Endodermal cell (in vitro differentiated cells): Measurements from ENCODE around the gene TEKT4. TPM values are rescaled to one million over a fixed set of nuclear protein-coding genes. Genes with fewer than 3 reads are reported as not detected.
A peak's percentile ranks its signal among the peaks of the same experiment; 100 is the strongest.

Experiments
- DNase-seq: peaks from one replicate; pipeline ENCODE4 v3.0.0-alpha.2; 2017
- H3K27ac ChIP-seq: 2 replicates; pipeline ENCODE4 v1.5.1; 2013; ENCODE audit warnings: mild to moderate bottlenecking, low read depth, low read length, moderate library complexity
- H3K27me3 ChIP-seq: 2 replicates; pipeline ENCODE4 v1.6.1; 2013; ENCODE audit warnings: mild to moderate bottlenecking, low read length, moderate library complexity; ENCODE audit not compliant: insufficient read depth, control insufficient read depth, poor library complexity, severe bottlenecking
- H3K36me3 ChIP-seq: 2 replicates; pipeline ENCODE4 v1.7.0; 2013; ENCODE audit warnings: mild to moderate bottlenecking, low read length, moderate library complexity; ENCODE audit not compliant: control insufficient read depth, insufficient read depth
- H3K4me1 ChIP-seq: one replicate; pipeline ENCODE4 v1.7.0; 2013; ENCODE audit warnings: low read length; ENCODE audit not compliant: control insufficient read depth, insufficient read depth
- H3K4me3 ChIP-seq: 2 replicates; pipeline ENCODE4 v1.5.1; 2013; ENCODE audit warnings: mild to moderate bottlenecking, low read length, moderate library complexity
- H3K9ac ChIP-seq: 2 replicates; pipeline ENCODE4 v1.6.1; 2013; ENCODE audit warnings: mild to moderate bottlenecking, low read length, moderate library complexity; ENCODE audit not compliant: poor library complexity, severe bottlenecking; ENCODE audit errors: extremely low read depth
- H3K9me3 ChIP-seq: 2 replicates; pipeline ENCODE4 v1.6.1; 2013; ENCODE audit warnings: mild to moderate bottlenecking, low read length, moderate library complexity; ENCODE audit not compliant: control insufficient read depth
- H3K27ac Mint-ChIP-seq: 2 replicates; pipeline ENCODE4 v1.8.0; 2020; ENCODE audit warnings: mixed read lengths
- H3K27me3 Mint-ChIP-seq: 2 replicates; pipeline ENCODE4 v1.8.0; 2021; ENCODE audit warnings: mild to moderate bottlenecking, mixed read lengths; ENCODE audit not compliant: insufficient read depth
- H3K36me3 Mint-ChIP-seq: 2 replicates; pipeline ENCODE4 v1.8.0; 2020; ENCODE audit warnings: low read depth, mixed read lengths
- H3K4me1 Mint-ChIP-seq: 2 replicates; pipeline ENCODE4 v1.8.0; 2020; ENCODE audit warnings: mixed read lengths
- H3K4me3 Mint-ChIP-seq: 2 replicates; pipeline ENCODE4 v1.8.0; 2020; ENCODE audit warnings: mild to moderate bottlenecking, moderate library complexity, mixed read lengths
- H3K9me3 Mint-ChIP-seq: 2 replicates; pipeline ENCODE4 v1.8.0; 2020; ENCODE audit warnings: mild to moderate bottlenecking, mixed read lengths
- WGBS, 2 experiments: methylation state at CpG; one replicate each; pipeline versions ENCODE4 v1.1.5 to v1.1.7; 2013; ENCODE audit warnings: missing lambda C conversion rate in 2 of 2, mixed read lengths in 1 of 2; ENCODE audit not compliant: insufficient coverage in 1 of 2, insufficient read length in 1 of 2; 5-methylcytosine and 5-hydroxymethylcytosine counted together
- total RNA-seq, 2 donors: library from RNA; stranded (reverse); fragmentation: NEBNext Ultra II Directional in 1 of 2; extraction: Animal tissue kit (Norgen Biotek cat#: 25700) in 1 of 2; gene quantifications; 2 replicates in 1 of 2; 3 replicates in 1 of 2; pipeline ENCODE4 v1.2.1, GENCODE V29; 2021
- TF ChIP-seq, protein P1 (sequence below): fragments of 200-600 bp; sonication (generic); conservative IDR thresholded peaks from 2 replicates; pipeline ENCODE4 v1.5.0; 2021; ENCODE audit warnings: antibody characterized with exemption, mild to moderate bottlenecking

TEKT4 gene
- total RNA-seq, 2 donors from 2014 or later: not detected

DNA sequence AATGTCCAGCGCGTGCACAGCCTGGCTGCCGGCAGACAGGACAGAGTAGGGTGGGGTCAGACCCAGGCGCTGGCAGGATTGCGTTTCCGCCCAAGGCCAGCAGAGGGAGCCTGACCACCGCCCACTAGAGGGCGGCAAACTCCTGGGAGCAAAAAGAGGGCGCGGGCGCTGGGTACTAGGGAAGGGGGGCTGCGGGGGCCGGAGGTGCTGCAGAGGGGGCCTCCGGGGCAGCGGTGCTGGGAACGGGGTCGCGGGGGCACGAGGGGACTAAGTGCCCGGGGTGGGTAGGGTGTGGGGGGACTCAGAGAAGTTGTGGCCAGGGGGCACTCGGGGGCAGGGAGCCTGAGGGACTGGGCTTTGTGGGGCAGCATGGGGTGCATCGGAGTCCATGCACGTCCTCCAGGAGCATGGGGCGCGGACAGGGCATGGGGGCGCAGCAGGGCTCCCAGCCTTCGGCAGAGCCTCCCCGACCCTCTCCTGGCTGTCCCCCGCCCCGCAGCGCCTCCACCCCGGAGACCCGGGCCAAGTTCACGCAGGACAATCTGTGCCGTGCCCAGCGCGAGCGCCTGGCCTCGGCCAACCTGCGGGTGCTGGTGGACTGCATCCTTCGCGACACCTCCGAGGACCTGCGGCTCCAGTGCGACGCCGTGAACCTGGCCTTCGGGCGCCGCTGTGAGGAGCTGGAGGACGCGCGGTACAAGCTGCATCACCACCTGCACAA is 3.2 kb downstream of the TEKT4 start:
- peaks cover 8% of the 10 kb centered on the region for H3K9me3 Mint-ChIP-seq
- DNase-seq: peak; percentile 89
- Histone ChIP-seq H3K27ac (no peak overlapping the region), H3K9me3 (no peaks in the 10 kb centered on the region), H3K27me3 (peaks cover 22% of the 10 kb centered on the region), H3K9ac (no peak overlapping the region), H3K36me3 (no peaks in the 10 kb centered on the region), H3K4me3 (no peak overlapping the region), H3K4me1 (no peaks in the 10 kb centered on the region)
- TF ChIP-seq, protein P1, sequence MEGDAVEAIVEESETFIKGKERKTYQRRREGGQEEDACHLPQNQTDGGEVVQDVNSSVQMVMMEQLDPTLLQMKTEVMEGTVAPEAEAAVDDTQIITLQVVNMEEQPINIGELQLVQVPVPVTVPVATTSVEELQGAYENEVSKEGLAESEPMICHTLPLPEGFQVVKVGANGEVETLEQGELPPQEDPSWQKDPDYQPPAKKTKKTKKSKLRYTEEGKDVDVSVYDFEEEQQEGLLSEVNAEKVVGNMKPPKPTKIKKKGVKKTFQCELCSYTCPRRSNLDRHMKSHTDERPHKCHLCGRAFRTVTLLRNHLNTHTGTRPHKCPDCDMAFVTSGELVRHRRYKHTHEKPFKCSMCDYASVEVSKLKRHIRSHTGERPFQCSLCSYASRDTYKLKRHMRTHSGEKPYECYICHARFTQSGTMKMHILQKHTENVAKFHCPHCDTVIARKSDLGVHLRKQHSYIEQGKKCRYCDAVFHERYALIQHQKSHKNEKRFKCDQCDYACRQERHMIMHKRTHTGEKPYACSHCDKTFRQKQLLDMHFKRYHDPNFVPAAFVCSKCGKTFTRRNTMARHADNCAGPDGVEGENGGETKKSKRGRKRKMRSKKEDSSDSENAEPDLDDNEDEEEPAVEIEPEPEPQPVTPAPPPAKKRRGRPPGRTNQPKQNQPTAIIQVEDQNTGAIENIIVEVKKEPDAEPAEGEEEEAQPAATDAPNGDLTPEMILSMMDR: peak; percentile 88
- no peaks in the 10 kb centered on the region for H3K4me1 Mint-ChIP-seq
- H3K36me3 Mint-ChIP-seq: no peaks in the 10 kb centered on the region
- no peak overlapping the region for H3K27ac Mint-ChIP-seq
- H3K27me3 Mint-ChIP-seq: peaks cover 33% of the 10 kb centered on the region
- 69 to 93% methylated on average over 20 to 53 of the region's 53 CpGs for WGBS, 2 experiments
- H3K4me3 Mint-ChIP-seq: peak overlapping the region; percentile 29

DNA sequence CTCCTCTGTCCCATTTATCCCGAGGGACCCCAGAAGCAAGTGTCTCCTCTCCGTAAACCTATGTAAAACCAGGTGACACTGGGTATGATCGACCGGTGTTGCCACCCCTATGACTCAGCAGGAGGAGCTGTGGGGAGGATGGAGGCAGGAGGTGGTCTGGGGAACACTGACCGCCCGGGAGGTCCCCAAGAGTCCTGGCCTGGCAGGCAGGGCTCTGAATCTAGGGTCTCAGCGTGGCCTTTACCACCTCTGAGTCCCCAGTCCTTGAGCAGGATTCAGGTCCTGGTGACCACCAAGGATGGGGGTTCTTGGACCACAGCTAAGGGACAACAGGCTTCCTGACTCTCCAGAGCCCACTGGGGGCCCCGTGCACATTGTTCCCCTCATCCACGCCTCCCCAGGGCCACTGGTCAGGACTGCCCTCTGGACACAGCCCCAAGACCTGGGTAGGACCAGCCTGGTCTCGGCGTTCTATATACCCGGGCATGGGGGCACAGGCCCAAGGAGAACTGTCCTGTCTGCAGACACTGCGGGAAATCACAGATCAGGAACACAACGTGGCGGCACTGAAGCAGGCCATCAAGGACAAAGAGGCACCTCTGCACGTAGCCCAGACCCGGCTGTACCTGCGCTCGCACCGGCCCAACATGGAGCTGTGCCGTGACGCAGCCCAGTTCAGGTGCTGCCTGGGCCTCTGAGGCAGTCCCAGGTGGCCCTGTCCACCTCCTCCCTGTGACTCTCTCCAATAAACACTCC is 4.0 kb downstream of the TEKT4 start:
- H3K9me3 ChIP-seq: no peaks in the 10 kb centered on the region
- Mint-ChIP-seq H3K4me1 (no peaks in the 10 kb centered on the region), H3K27ac (no peak overlapping the region), H3K36me3 (no peaks in the 10 kb centered on the region), H3K9me3 (peaks cover 8% of the 10 kb centered on the region), H3K4me3 (no peak overlapping the region), H3K27me3 (peaks cover 33% of the 10 kb centered on the region)
- H3K4me1 ChIP-seq: no peaks in the 10 kb centered on the region
- H3K27me3 ChIP-seq: peaks cover 22% of the 10 kb centered on the region
- no peak overlapping the region for H3K27ac ChIP-seq
- DNase-seq: no peak
- H3K36me3 ChIP-seq: no peaks in the 10 kb centered on the region
- 92% methylated on average over 16 to 22 of the region's 22 CpGs for WGBS, 2 experiments
- no peak overlapping the region for H3K9ac ChIP-seq
- no peak overlapping the region for H3K4me3 ChIP-seq
- TF ChIP-seq, protein P1: no peak

- WGBS, 2 experiments: 74 to 78% methylated on average over 8 to 17 of the region's 17 CpGs
- TF ChIP-seq, protein P1: no peak
- no peaks in the 10 kb centered on the region for H3K36me3 Mint-ChIP-seq
- DNase-seq: no peak
- no peaks in the 10 kb centered on the region for H3K9me3 ChIP-seq
- H3K4me1 Mint-ChIP-seq: no peaks in the 10 kb centered on the region
- H3K4me3 ChIP-seq: no peak overlapping the region
- H3K4me1 ChIP-seq: no peaks in the 10 kb centered on the region
- peaks cover 17% of the 10 kb centered on the region for H3K27me3 ChIP-seq
- H3K27ac ChIP-seq: no peak overlapping the region
- H3K36me3 ChIP-seq: no peaks in the 10 kb centered on the region
- H3K27ac Mint-ChIP-seq: no peak overlapping the region
- no peak overlapping the region for H3K4me3 Mint-ChIP-seq
- H3K9me3 Mint-ChIP-seq: peaks cover 8% of the 10 kb centered on the region
- no peak overlapping the region for H3K9ac ChIP-seq
- peaks cover 31% of the 10 kb centered on the region for H3K27me3 Mint-ChIP-seq
These were observed 4.7 kb downstream of the TEKT4 start for GRCh38 chr2:94875820-94876522.
